Lower leg skin (tissue), 4 donors: Measurements from ENCODE around the gene FAM124A. TPM values are rescaled to one million over a fixed set of nuclear protein-coding genes. Genes with fewer than 3 reads are reported as not detected.

Source experiments
- DNase-seq, 2 donors: peaks; one replicate each; pipeline ENCODE4 v3.0.0-alpha.2; 2019; ENCODE audit warnings: low spot score in 2 of 2
- H3K4me3 ChIP-seq: fragments of 200-600 bp; sonication (generic); 2 replicates; pipeline ENCODE4 v1.5.1; 2017; ENCODE audit warnings: mild to moderate bottlenecking, low read depth; ENCODE audit not compliant: poor library complexity, severe bottlenecking
- POLR2A ChIP-seq, 2 donors: fragments of 450-650 bp; IDR thresholded peaks; one replicate each; pipeline ENCODE4 v1.6.1; 2016 to 2017; ENCODE audit warnings: antibody characterized with exemption in 2 of 2, mild to moderate bottlenecking in 1 of 2, moderate library complexity in 1 of 2
- WGBS, 2 donors: methylation state at CpG; one replicate each; pipeline ENCODE4 v1.1.5; 2018; 5-methylcytosine and 5-hydroxymethylcytosine counted together
- intact Hi-C: fragments of 100-400 bp; cut with DNase I; formaldehyde crosslinking; loops from one replicate; pipeline ENCODE4 v1.15.0; 2023; ENCODE audit warnings: low total_unique reads
- total RNA-seq, 4 donors: library from RNA; depleted of rRNA; stranded (reverse); fragments of >200 nt; gene quantifications; one replicate each; pipeline ENCODE4 v1.1.0, GENCODE V29; 2016
- TF ChIP-seq, protein P1 (sequence below), 3 donors: fragments of 450-650 bp; IDR thresholded peaks; one replicate each; pipeline ENCODE4 v1.5.1; 2016; ENCODE audit warnings: antibody characterized with exemption in 3 of 3, mild to moderate bottlenecking in 3 of 3, moderate library complexity in 2 of 3

FAM124A gene
- total RNA-seq, 4 donors from 2014 or later = 0.30 to 5.0 (median 2.1) TPM

DNA sequence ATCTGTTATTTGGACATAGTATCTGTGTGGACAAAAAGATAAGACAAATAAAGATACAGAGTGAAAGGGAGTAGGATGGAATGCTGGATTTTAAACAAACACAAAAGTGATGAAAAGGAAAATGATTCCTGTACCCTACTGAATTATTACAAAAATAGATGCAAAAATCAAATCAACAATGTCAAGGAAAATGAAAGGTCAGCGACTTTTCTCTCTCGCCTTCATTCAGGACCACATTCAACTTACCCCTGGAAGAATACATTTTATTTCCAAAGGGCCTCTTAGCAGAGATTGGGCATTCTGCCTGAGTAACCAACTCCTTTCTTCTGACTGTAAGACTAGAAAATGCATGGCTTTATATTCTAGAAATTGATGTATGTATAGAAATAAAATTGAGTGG, 28.8 kb upstream of the FAM124A start:
- no peak overlapping the region for H3K4me3 ChIP-seq
- no peak for DNase-seq
- intact Hi-C loops = no loop called here
- no peak for TF ChIP-seq POLR2A (IDR thresholded peaks at IDR 0.05)
- TF ChIP-seq, protein P1, sequence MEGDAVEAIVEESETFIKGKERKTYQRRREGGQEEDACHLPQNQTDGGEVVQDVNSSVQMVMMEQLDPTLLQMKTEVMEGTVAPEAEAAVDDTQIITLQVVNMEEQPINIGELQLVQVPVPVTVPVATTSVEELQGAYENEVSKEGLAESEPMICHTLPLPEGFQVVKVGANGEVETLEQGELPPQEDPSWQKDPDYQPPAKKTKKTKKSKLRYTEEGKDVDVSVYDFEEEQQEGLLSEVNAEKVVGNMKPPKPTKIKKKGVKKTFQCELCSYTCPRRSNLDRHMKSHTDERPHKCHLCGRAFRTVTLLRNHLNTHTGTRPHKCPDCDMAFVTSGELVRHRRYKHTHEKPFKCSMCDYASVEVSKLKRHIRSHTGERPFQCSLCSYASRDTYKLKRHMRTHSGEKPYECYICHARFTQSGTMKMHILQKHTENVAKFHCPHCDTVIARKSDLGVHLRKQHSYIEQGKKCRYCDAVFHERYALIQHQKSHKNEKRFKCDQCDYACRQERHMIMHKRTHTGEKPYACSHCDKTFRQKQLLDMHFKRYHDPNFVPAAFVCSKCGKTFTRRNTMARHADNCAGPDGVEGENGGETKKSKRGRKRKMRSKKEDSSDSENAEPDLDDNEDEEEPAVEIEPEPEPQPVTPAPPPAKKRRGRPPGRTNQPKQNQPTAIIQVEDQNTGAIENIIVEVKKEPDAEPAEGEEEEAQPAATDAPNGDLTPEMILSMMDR (IDR thresholded peaks at IDR 0.05) = no peak
- 94 to 95% methylated on average over 2 of the region's 2 CpGs for WGBS, 2 donors

DNA sequence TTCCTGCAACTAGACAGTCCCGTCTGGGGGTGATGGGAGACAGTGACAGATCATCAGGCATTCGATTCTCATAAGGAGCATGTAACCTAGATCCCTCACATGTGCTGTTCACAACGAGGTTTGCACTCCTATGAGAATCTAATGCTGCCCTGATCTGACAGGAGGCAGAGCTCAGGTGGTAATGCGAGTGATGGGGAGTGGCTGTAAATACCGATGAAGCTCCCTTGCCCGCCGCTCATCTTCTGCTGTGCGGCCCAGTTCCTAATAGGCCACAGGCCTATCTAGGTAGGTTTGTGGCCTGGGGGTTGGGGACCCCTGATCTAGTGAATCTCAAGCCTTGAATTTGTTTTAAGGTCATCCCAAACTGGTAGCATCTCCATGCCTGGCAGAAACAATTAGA, 27.3 kb upstream of the FAM124A start:
- TF ChIP-seq POLR2A (IDR thresholded peaks at IDR 0.05) = no peak
- TF ChIP-seq, protein P1 (IDR thresholded peaks at IDR 0.05) = no peak
- DNase-seq = no peak
- H3K4me3 ChIP-seq = no peak overlapping the region
- intact Hi-C loops = loop anchor here (1.0 kb wide), 1 partner anchor 46 kb away; no protein-coding TSS in a partner anchor
- 90 to 91% methylated on average over 8 of the region's 8 CpGs for WGBS, 2 donors

DNA sequence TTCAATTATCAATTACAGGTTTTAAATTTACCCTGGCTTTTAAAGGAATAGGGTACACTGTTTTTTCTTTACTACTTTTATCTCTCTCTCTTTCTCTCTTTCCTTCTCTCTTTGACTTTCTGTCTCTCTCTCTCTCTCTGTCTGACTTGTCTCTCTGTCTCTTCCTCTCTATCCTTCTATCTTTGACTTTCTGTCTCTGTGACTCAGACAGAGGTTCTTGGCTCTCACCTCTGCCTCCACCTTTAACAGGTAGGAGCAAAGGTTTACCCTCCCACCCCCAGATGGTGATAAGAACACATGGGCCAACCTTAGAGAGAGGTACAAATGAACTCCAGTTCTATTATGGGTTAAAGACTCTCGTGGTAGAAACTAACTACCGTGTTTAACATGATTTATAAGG, 20.3 kb upstream of the FAM124A start:
- no peak for DNase-seq
- TF ChIP-seq, protein P1 (IDR thresholded peaks at IDR 0.05) = no peak
- TF ChIP-seq POLR2A (IDR thresholded peaks at IDR 0.05) = no peak
- 59 to 67% methylated on average over 2 of the region's 2 CpGs for WGBS, 2 donors
- intact Hi-C loops = no loop called here
- no peak overlapping the region for H3K4me3 ChIP-seq

DNA sequence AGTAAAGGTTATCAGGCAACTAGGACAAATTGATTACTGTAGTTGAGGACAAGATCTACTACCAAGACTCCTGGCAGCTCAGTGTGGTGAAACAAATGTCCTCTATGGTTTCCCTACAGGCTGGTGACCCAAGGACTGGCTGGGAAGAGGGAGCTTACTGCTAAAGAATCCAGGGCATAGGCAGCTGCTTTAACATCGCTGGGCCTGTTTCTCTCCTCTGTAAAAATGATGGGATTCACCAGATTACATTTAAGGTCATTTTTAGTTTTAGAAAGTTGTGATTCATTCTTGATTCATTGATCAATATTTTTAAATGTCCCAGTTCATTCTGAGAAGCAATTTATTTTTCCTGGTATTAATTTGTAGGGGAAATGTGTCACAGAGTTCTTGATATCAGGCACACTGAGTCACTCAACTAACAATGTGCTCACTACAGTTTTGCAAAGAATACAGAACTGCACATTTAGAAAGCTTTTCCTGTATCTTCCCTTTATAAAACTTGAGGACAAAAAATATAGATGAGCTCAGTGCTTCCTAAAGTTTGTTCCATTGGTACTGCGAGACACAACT, 19.6 kb upstream of the FAM124A start:
- no peak for TF ChIP-seq POLR2A (IDR thresholded peaks at IDR 0.05)
- TF ChIP-seq, protein P1 (IDR thresholded peaks at IDR 0.05) = no peak
- H3K4me3 ChIP-seq = no peak overlapping the region
- no peak for DNase-seq
- 89 to 95% methylated on average over 2 of the region's 2 CpGs for WGBS, 2 donors
- intact Hi-C loops = no loop called here

DNA sequence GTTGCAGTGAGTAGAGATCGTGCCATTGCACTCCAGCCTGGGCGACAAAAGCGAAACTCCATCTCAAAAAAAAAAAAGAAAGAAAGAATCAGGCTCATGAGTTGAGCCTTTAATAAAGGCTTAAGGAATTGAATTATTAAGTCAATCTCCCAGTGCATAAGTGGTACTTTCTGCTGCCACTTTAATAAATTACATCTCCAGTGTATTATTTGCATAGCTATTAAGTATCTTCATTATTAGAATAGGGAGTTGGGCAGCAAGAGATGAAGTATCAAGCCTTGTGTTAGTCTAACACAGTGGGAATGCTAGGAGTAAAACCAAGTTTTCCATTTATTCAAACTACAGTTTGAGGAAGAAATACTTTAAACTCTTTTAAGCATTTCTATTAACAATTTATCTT, 15.6 kb upstream of the FAM124A start:
- TF ChIP-seq, protein P1 (IDR thresholded peaks at IDR 0.05) = no peak
- TF ChIP-seq POLR2A (IDR thresholded peaks at IDR 0.05) = no peak
- WGBS, 2 donors = 95 to 96% methylated on average over 3 of the region's 3 CpGs
- intact Hi-C loops = no loop called here

DNA sequence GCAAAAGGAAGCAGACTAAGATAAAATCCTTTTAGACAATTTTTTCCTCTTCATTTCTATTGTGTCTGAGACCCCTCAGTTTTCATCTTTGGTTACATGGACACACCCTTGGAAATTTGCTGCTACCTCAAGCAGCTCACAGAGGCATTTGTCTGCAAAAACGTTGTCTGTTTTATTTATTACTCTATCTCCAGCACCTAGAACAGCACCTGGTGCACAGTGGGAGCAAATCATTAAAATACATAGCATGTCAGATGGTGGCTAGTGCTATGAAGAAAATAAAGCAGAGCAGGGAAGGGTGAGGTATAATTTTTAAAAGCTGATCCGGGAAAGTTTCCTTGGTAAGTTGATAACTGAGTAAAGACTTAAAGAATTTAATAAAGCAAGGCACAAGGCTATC, 14.3 kb upstream of the FAM124A start:
- no peak overlapping the region for H3K4me3 ChIP-seq
- intact Hi-C loops = no loop called here
- no peak for DNase-seq
- 48 to 53% methylated on average over 2 of the region's 2 CpGs for WGBS, 2 donors
- TF ChIP-seq POLR2A (IDR thresholded peaks at IDR 0.05) = no peak
- TF ChIP-seq, protein P1 (IDR thresholded peaks at IDR 0.05) = no peak

More for the DNA sequence above, 15.6 kb upstream of the FAM124A start:
- no peak for DNase-seq
- no peak overlapping the region for H3K4me3 ChIP-seq
